GM21717 (cell line): ENCODE results near the gene LCLAT1.

Source experiments
- ATAC-seq: cut with Tn5 transposase; IDR thresholded peaks from one replicate; pipeline ENCODE4 v1.9.1; 2021; ENCODE audit warnings: mild to moderate bottlenecking, moderate library complexity; ENCODE audit not compliant: unreplicated experiment

LCLAT1 gene

GRCh38 chr2:30422444-30423040 lies 24.5 kb upstream of the LCLAT1 start:
- ATAC-seq, result peak; percentile 85

- no peak for ATAC-seq
Measured at GRCh38 chr2:30424231-30424630, 22.8 kb upstream of the LCLAT1 start.

- no peak for ATAC-seq
Measured at GRCh38 chr2:30425326-30425725, 21.7 kb upstream of the LCLAT1 start.

GRCh38 chr2:30427606-30428347 lies 19.3 kb upstream of the LCLAT1 start:
- no peak for ATAC-seq

GRCh38 chr2:30428348-30428662 lies 18.7 kb upstream of the LCLAT1 start:
- ATAC-seq, result no peak

GRCh38 chr2:30428827-30429461 lies 18.1 kb upstream of the LCLAT1 start:
- ATAC-seq, result no peak

GRCh38 chr2:30433541-30434299 lies 13.3 kb upstream of the LCLAT1 start:
- ATAC-seq, result no peak

- no peak for ATAC-seq
Measured at GRCh38 chr2:30434708-30435107, 12.3 kb upstream of the LCLAT1 start.

GRCh38 chr2:30436859-30437435 lies 10.1 kb upstream of the LCLAT1 start:
- no peak for ATAC-seq

- no peak for ATAC-seq
Measured at GRCh38 chr2:30437809-30438548, 9.1 kb upstream of the LCLAT1 start.

GRCh38 chr2:30439296-30439695 lies 7.8 kb upstream of the LCLAT1 start:
- ATAC-seq, result no peak

GRCh38 chr2:30439879-30440278 lies 7.2 kb upstream of the LCLAT1 start:
- no peak for ATAC-seq

GRCh38 chr2:30441023-30441422 lies 6.0 kb upstream of the LCLAT1 start:
- ATAC-seq, result no peak

- no peak for ATAC-seq
Measured at GRCh38 chr2:30443081-30443480, 4.0 kb upstream of the LCLAT1 start.

- no peak for ATAC-seq
Measured at GRCh38 chr2:30444273-30444672, 2.8 kb upstream of the LCLAT1 start.

- no peak for ATAC-seq
Measured at GRCh38 chr2:30445266-30445821, 1.7 kb upstream of the LCLAT1 start.

GRCh38 chr2:30446602-30447148 lies 371 bp upstream of the LCLAT1 start:
- no peak for ATAC-seq

- no peak for ATAC-seq
Measured at GRCh38 chr2:30448308-30448707, 1.3 kb downstream of the LCLAT1 start.

GRCh38 chr2:30448866-30449265 lies 1.8 kb downstream of the LCLAT1 start:
- no peak for ATAC-seq

GRCh38 chr2:30450025-30450424 lies 3.0 kb downstream of the LCLAT1 start:
- no peak for ATAC-seq
